DND-41 (cell line): ENCODE data around the gene ISG20L2.

Source experiments
- EZH2 ChIP-seq: IDR thresholded peaks from 3 replicates; pipeline ENCODE4 v1.6.1; 2012; ENCODE audit warnings: borderline replicate concordance, low read depth, mild to moderate bottlenecking, moderate library complexity, low read length, inconsistent platforms; ENCODE audit not compliant: severe bottlenecking
- TF ChIP-seq, protein P1 (sequence below): IDR thresholded peaks from 2 replicates; pipeline ENCODE4 v1.5.1; 2012; ENCODE audit warnings: borderline replicate concordance, low read length, moderate library complexity, mild to moderate bottlenecking; ENCODE audit not compliant: poor library complexity, severe bottlenecking; ENCODE audit errors: extremely low read depth

DNA sequence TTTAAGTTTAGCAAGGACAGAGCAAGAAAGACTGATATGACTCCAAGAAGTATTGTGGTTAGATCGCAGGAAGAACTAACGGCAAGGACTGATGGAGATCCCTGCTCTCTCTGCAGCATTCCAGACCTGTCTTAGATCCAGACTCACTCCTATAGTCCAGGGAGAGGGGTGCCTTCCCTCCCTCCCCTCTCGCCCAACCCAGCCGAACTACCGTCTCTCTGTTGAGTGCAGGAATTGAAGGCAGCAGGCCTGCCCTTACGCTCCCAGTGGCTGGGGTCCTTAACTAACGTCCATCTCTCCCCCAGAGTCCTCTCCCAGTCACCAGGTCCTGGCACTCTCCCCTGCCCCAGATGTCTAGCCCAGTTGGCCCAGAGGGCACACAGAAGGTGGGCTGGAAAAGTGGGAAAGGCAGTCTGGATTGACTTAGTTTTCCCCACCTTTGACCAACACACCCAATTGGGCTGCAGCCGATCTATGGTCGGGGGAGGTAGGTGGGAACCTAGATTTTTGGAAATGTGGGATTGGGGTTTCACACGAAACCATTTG, 24.3 kb downstream of the ISG20L2 start:
- TF ChIP-seq, protein P1, sequence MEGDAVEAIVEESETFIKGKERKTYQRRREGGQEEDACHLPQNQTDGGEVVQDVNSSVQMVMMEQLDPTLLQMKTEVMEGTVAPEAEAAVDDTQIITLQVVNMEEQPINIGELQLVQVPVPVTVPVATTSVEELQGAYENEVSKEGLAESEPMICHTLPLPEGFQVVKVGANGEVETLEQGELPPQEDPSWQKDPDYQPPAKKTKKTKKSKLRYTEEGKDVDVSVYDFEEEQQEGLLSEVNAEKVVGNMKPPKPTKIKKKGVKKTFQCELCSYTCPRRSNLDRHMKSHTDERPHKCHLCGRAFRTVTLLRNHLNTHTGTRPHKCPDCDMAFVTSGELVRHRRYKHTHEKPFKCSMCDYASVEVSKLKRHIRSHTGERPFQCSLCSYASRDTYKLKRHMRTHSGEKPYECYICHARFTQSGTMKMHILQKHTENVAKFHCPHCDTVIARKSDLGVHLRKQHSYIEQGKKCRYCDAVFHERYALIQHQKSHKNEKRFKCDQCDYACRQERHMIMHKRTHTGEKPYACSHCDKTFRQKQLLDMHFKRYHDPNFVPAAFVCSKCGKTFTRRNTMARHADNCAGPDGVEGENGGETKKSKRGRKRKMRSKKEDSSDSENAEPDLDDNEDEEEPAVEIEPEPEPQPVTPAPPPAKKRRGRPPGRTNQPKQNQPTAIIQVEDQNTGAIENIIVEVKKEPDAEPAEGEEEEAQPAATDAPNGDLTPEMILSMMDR, result no peak
- TF ChIP-seq EZH2, result no peak
